Trophoblast cell (in vitro differentiated cells and primary cell): ENCODE results near the gene INTS6L.

ENCODE experiments used
- DNase-seq, 2 donors: peaks; one replicate each; pipeline ENCODE4 v3.0.0-alpha.2; 2016
- H2AFZ ChIP-seq: 2 replicates; pipeline ENCODE4 v1.6.1; 2013; ENCODE audit warnings: low read length, moderate library complexity, mild to moderate bottlenecking; ENCODE audit not compliant: insufficient read depth, poor library complexity
- H2AK5ac ChIP-seq: 2 replicates; pipeline ENCODE4 v1.6.1; 2013; ENCODE audit warnings: mild to moderate bottlenecking, low read length
- H2BK120ac ChIP-seq: 2 replicates; pipeline ENCODE4 v1.6.1; 2013; ENCODE audit warnings: low read length, mild to moderate bottlenecking, moderate library complexity; ENCODE audit not compliant: insufficient read depth, poor library complexity
- H2BK12ac ChIP-seq: 2 replicates; pipeline ENCODE4 v1.6.1; 2013; ENCODE audit warnings: mild to moderate bottlenecking, low read length, moderate library complexity
- H2BK5ac ChIP-seq: 2 replicates; pipeline ENCODE4 v1.6.1; 2013; ENCODE audit warnings: low read length, low read depth, moderate library complexity, mild to moderate bottlenecking; ENCODE audit not compliant: poor library complexity
- H3K14ac ChIP-seq: 2 replicates; pipeline ENCODE4 v1.6.1; 2013; ENCODE audit warnings: mild to moderate bottlenecking, low read length
- H3K18ac ChIP-seq: 2 replicates; pipeline ENCODE4 v1.6.1; 2013; ENCODE audit warnings: mild to moderate bottlenecking, low read length
- H3K23ac ChIP-seq: 2 replicates; pipeline ENCODE4 v1.6.1; 2013; ENCODE audit warnings: low read length
- H3K27ac ChIP-seq: 2 replicates; pipeline ENCODE4 v1.5.1; 2013; ENCODE audit warnings: low read depth, mild to moderate bottlenecking, inconsistent platforms, low read length, moderate library complexity
- H3K27me3 ChIP-seq: 2 replicates; pipeline ENCODE4 v1.6.1; 2013; ENCODE audit warnings: inconsistent platforms, mild to moderate bottlenecking, low read length, moderate library complexity; ENCODE audit not compliant: insufficient read depth
- H3K36me3 ChIP-seq, 2 experiments: 1 replicate in 1 of 2; 2 replicates in 1 of 2; pipeline ENCODE4 v1.6.1; 2013; ENCODE audit warnings: low read length in 2 of 2, mild to moderate bottlenecking in 2 of 2, moderate library complexity in 1 of 2; ENCODE audit not compliant: insufficient read depth in 2 of 2, control insufficient read depth in 1 of 2
- H3K4ac ChIP-seq: 2 replicates; pipeline ENCODE4 v1.6.1; 2013; ENCODE audit warnings: low read depth, mild to moderate bottlenecking, low read length, moderate library complexity
- H3K4me1 ChIP-seq, 2 experiments: 1 replicate in 1 of 2; 2 replicates in 1 of 2; pipeline ENCODE4 v1.6.1; 2013; ENCODE audit warnings: low read length in 2 of 2, mild to moderate bottlenecking in 2 of 2, moderate library complexity in 1 of 2; ENCODE audit not compliant: insufficient read depth in 2 of 2, control insufficient read depth in 1 of 2
- H3K4me2 ChIP-seq: 2 replicates; pipeline ENCODE4 v1.6.1; 2013; ENCODE audit warnings: inconsistent platforms, mild to moderate bottlenecking, low read length, moderate library complexity
- H3K4me3 ChIP-seq: 2 replicates; pipeline ENCODE4 v1.5.1; 2013; ENCODE audit warnings: mild to moderate bottlenecking, low read depth, low read length, inconsistent platforms
- H3K79me1 ChIP-seq: one replicate; pipeline ENCODE4 v1.6.1; 2013; ENCODE audit warnings: low read length
- H3K79me2 ChIP-seq: 2 replicates; pipeline ENCODE4 v1.6.1; 2013; ENCODE audit warnings: low read length, mild to moderate bottlenecking; ENCODE audit not compliant: control insufficient read depth, insufficient read depth, poor library complexity
- H3K9ac ChIP-seq: 2 replicates; pipeline ENCODE4 v1.6.1; 2013; ENCODE audit warnings: mild to moderate bottlenecking, low read length
- H3K9me3 ChIP-seq: 2 replicates; pipeline ENCODE4 v1.6.1; 2013; ENCODE audit warnings: low read depth, mild to moderate bottlenecking, control low read depth, inconsistent platforms, low read length; ENCODE audit not compliant: insufficient read depth
- H4K12ac ChIP-seq: 2 replicates; pipeline ENCODE4 v1.6.1; 2013; ENCODE audit warnings: low read depth, mild to moderate bottlenecking, low read length, moderate library complexity
- H4K8ac ChIP-seq: 2 replicates; pipeline ENCODE4 v1.6.1; 2013; ENCODE audit warnings: low read depth, mild to moderate bottlenecking, low read length, moderate library complexity
- H4K91ac ChIP-seq: one replicate; pipeline ENCODE4 v1.6.1; 2013; ENCODE audit warnings: low read depth, mild to moderate bottlenecking, low read length, moderate library complexity
- WGBS: extraction: QIAGEN DNeasy Blood & Tissue Kit; methylation state at CpG from one replicate; pipeline ENCODE4 v1.1.7; 2013; ENCODE audit warnings: missing lambda C conversion rate; ENCODE audit not compliant: insufficient read length, insufficient coverage; ENCODE audit errors: extremely low coverage; 5-methylcytosine and 5-hydroxymethylcytosine counted together

INTS6L gene

GRCh38 chrX:135531813-135532212, 11.4 kb downstream of the INTS6L start:
- no peak overlapping the region for H3K9ac ChIP-seq
- no peak overlapping the region for H3K18ac ChIP-seq
- no peak overlapping the region for H2BK12ac ChIP-seq
- no peaks in the 10 kb centered on the region for H3K79me2 ChIP-seq
- H3K23ac ChIP-seq: no peak overlapping the region
- no peaks in the 10 kb centered on the region for H3K79me1 ChIP-seq
- H3K4ac ChIP-seq: no peak overlapping the region
- WGBS: no CpG with 5 or more reads among the region's 1 CpG
- no peak overlapping the region for H4K8ac ChIP-seq
- H3K4me2 ChIP-seq: no peak overlapping the region
- no peak overlapping the region for H3K4me3 ChIP-seq
- no peak overlapping the region for H4K12ac ChIP-seq
- H2AK5ac ChIP-seq: no peak overlapping the region
- no peaks in the 10 kb centered on the region for H3K4me1 ChIP-seq
- no peak overlapping the region for H3K14ac ChIP-seq
- no peak overlapping the region for H3K27ac ChIP-seq
- H2BK120ac ChIP-seq: no peak overlapping the region
- H2BK5ac ChIP-seq: no peak overlapping the region
- no peak overlapping the region for H2AFZ ChIP-seq
- no peak for DNase-seq
- no peaks in the 10 kb centered on the region for H3K27me3 ChIP-seq
- H4K91ac ChIP-seq: no peak overlapping the region
- H3K9me3 ChIP-seq: no peaks in the 10 kb centered on the region
- H3K36me3 ChIP-seq: no peaks in the 10 kb centered on the region

DNA sequence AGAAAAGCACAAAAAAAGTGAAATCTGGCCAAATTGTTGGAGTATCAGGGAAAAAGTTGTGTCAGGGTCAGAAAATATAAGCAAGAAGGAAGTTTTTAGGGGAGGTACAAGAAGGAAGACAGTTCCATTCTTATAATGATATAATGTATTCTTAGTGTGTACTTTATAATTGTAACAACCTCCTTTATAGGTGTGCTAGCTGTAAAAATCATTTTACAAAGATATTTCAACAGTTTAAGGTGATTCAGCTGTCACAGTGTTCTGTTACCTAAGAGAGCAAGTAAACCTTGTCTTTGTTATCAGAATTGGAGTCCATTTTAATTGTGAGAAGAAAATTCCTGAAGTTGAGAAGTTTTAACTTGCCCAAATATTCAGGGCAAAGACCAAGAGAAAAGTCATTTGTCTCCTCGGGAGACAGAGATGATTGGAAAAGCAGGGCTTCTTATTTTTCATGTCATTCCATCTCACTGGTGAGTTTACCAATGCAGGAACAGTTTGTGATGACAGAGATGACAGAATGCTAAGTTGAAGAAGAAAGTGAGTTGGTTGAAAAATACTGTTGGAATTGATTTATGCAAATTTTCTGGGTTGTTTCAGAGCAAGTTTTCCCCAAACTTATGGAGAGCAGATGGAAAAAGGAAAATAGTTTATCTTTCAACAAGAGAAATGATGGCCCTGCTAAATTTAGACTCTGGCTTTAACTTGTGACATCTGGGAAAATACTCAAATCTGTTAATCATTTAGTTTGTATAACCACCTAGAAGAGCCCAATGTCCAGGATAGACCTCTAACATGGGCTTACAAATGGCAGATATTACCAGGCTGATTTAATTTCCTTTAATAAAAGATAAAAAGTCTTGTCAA, 14.8 kb downstream of the INTS6L start:
- Histone ChIP-seq H3K79me2 (no peaks in the 10 kb centered on the region), H4K91ac (no peak overlapping the region), H3K27me3 (no peaks in the 10 kb centered on the region), H3K9ac (no peak overlapping the region), H3K36me3 (no peaks in the 10 kb centered on the region), H3K4me3 (no peak overlapping the region), H3K18ac (no peak overlapping the region), H3K4me2 (no peak overlapping the region), H2AK5ac (no peak overlapping the region), H3K14ac (no peak overlapping the region), H3K9me3 (no peaks in the 10 kb centered on the region), H3K4ac (no peak overlapping the region), H2BK5ac (no peak overlapping the region), H3K23ac (no peak overlapping the region), H4K8ac (no peak overlapping the region), H3K4me1 (no peaks in the 10 kb centered on the region), H4K12ac (no peak overlapping the region), H3K79me1 (no peaks in the 10 kb centered on the region), H2BK120ac (no peak overlapping the region), H3K27ac (no peak overlapping the region), H2AFZ (no peak overlapping the region), H2BK12ac (no peak overlapping the region)
- no CpG with 5 or more reads among the region's 1 CpG for WGBS
- no peak for DNase-seq

DNA sequence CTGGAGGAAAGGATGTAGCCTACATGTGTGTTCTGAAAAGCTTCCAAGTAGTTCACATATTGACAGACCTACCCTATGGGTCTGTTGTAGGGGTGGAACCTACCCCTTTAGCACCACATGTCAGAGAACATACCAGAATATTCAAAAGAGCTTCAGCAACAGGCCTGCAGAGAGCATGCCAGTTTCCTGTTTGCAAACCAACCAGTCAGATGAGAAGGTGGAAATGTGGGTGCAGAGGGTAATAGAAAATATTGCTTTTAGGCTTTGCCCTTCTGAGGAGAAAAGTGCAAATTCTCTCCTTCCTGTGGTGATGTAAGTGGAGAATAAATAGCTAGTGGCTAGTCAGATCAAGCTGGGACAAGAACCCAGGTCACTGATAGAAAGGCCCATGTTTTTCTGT, 16.4 kb downstream of the INTS6L start:
- Histone ChIP-seq H3K9me3 (no peaks in the 10 kb centered on the region), H2BK120ac (no peak overlapping the region), H4K8ac (no peak overlapping the region), H3K4me2 (no peak overlapping the region), H3K79me1 (no peaks in the 10 kb centered on the region), H2AFZ (no peak overlapping the region), H3K9ac (no peak overlapping the region), H3K4me3 (no peak overlapping the region), H3K4ac (no peak overlapping the region), H3K14ac (no peak overlapping the region), H2AK5ac (no peak overlapping the region), H3K27me3 (no peaks in the 10 kb centered on the region), H3K79me2 (no peaks in the 10 kb centered on the region), H3K4me1 (no peaks in the 10 kb centered on the region), H3K18ac (no peak overlapping the region), H4K12ac (no peak overlapping the region), H3K27ac (no peak overlapping the region), H3K36me3 (no peaks in the 10 kb centered on the region), H2BK5ac (no peak overlapping the region), H2BK12ac (no peak overlapping the region), H3K23ac (no peak overlapping the region), H4K91ac (no peak overlapping the region)
- DNase-seq: no peak

- no peak for DNase-seq
- no peak overlapping the region for H4K12ac ChIP-seq
- no peak overlapping the region for H3K27ac ChIP-seq
- H3K27me3 ChIP-seq: no peaks in the 10 kb centered on the region
- WGBS: no CpG with 5 or more reads among the region's 1 CpG
- no peak overlapping the region for H3K4me2 ChIP-seq
- H3K4me1 ChIP-seq: no peaks in the 10 kb centered on the region
- no peak overlapping the region for H2AFZ ChIP-seq
- no peak overlapping the region for H2BK120ac ChIP-seq
- no peak overlapping the region for H2BK5ac ChIP-seq
- no peak overlapping the region for H3K9ac ChIP-seq
- no peaks in the 10 kb centered on the region for H3K9me3 ChIP-seq
- H4K91ac ChIP-seq: no peak overlapping the region
- H3K14ac ChIP-seq: no peak overlapping the region
- no peaks in the 10 kb centered on the region for H3K79me2 ChIP-seq
- H2AK5ac ChIP-seq: no peak overlapping the region
- H3K79me1 ChIP-seq: no peaks in the 10 kb centered on the region
- no peak overlapping the region for H3K4ac ChIP-seq
- H3K18ac ChIP-seq: no peak overlapping the region
- H3K36me3 ChIP-seq: no peaks in the 10 kb centered on the region
- H3K23ac ChIP-seq: no peak overlapping the region
- H2BK12ac ChIP-seq: no peak overlapping the region
- H3K4me3 ChIP-seq: no peak overlapping the region
- no peak overlapping the region for H4K8ac ChIP-seq
These were observed 20.9 kb downstream of the INTS6L start for GRCh38 chrX:135541351-135541750.
